ENCODE measurements around the gene SLC25A36.
A peak's percentile ranks its signal among the peaks of the same experiment; 100 is the strongest.
"Not testable (repeated sequence)": the region's sequence is repeated elsewhere in the genome, so short reads cannot be mapped to it uniquely, and the experiment has no call there.

Gene SLC25A36

DNA sequence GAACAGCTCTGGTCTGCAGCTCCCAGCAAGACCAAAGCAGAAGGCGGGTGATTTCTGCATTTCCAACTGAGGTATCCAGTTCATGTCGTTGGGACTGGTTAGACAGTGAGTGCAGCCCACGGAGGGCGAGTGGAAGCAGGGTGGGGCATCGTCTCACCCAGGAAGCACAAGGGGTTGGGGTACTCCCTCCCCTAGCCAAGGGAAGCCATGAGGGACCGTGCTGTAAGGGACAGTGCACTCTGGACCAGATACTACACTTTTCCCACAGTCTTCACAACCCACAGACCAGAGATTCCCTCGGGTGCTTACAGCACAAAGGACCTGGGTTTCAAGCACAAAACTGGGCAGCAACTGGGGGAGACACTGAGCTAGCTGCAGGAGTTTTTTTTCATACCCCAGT is 8.5 kb upstream of the SLC25A36 start:
- Mint-ChIP-seq H3K4me3 (no peak overlapping the region), H3K27ac (no peak overlapping the region), H3K27me3 (ENCODE audit: low read depth, poor library complexity) (peaks cover 28% of the 10 kb centered on the region), H3K36me3 (ENCODE audit: low read depth) (peaks cover 6% of the 10 kb centered on the region), H3K9me3 (peaks cover 31% of the 10 kb centered on the region), H3K4me1 (peaks cover 8% of the 10 kb centered on the region)
- no peak for TF ChIP-seq CTCF (IDR thresholded peaks at IDR 0.05)
- no peak for DNase-seq

- DNase-seq = no peak
- Mint-ChIP-seq H3K4me1 (peaks cover 8% of the 10 kb centered on the region), H3K27me3 (ENCODE audit: low read depth, poor library complexity) (peaks cover 27% of the 10 kb centered on the region), H3K9me3 (peaks cover 33% of the 10 kb centered on the region), H3K27ac (no peak overlapping the region), H3K4me3 (no peak overlapping the region), H3K36me3 (ENCODE audit: low read depth) (peaks cover 6% of the 10 kb centered on the region)
- TF ChIP-seq CTCF (IDR thresholded peaks at IDR 0.05) = no peak
Measured at GRCh38 chr3:140933552-140933951, 8.1 kb upstream of the SLC25A36 start.

- not testable (repeated sequence) for DNase-seq; H3K27ac Mint-ChIP-seq; H3K36me3 Mint-ChIP-seq (ENCODE audit: low read depth); H3K4me3 Mint-ChIP-seq
- Mint-ChIP-seq H3K9me3 (peaks cover 45% of the 10 kb centered on the region), H3K4me1 (peaks cover 22% of the 10 kb centered on the region), H3K27me3 (ENCODE audit: low read depth, poor library complexity) (peaks cover 16% of the 10 kb centered on the region)
Measured at GRCh38 chr3:140939305-140939704, 2.3 kb upstream of the SLC25A36 start.

DNA sequence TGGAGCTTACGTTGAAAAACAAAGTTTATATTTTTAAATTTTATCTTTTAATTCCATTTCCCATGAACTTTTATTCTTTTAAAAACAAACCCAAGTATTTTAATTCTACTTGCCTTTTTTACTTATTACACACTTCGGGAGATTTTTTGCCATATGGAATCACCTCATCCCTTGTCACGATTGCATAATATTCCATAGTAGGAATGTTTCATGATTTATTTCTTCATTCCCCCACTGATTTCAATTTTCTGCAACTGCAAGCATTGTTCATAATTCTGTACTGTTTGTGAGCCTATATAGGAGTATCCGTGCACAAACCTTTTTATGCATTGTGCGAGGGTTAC is 574 bp upstream of the SLC25A36 start:
- DNase-seq = no peak
- Mint-ChIP-seq H3K27ac (peak overlapping the region; percentile 96), H3K4me3 (peak overlapping the region; percentile 98), H3K4me1 (peaks cover 35% of the 10 kb centered on the region), H3K36me3 (ENCODE audit: low read depth) (peaks cover 12% of the 10 kb centered on the region), H3K9me3 (peaks cover 35% of the 10 kb centered on the region), H3K27me3 (ENCODE audit: low read depth, poor library complexity) (peaks cover 10% of the 10 kb centered on the region)
- TF ChIP-seq CTCF (IDR thresholded peaks at IDR 0.05) = no peak

GRCh38 chr3:140942221-140943104 is 827 bp downstream of the SLC25A36 start:
- peak overlapping the region; percentile 98 for H3K4me3 Mint-ChIP-seq
- DNase-seq = peak; percentile 78
- H3K4me1 Mint-ChIP-seq = peaks cover 46% of the 10 kb centered on the region
- TF ChIP-seq CTCF (IDR thresholded peaks at IDR 0.05) = no peak
- H3K9me3 Mint-ChIP-seq = peaks cover 21% of the 10 kb centered on the region
- peaks cover 23% of the 10 kb centered on the region for H3K36me3 Mint-ChIP-seq (ENCODE audit: low read depth)
- peaks cover 5% of the 10 kb centered on the region for H3K27me3 Mint-ChIP-seq (ENCODE audit: low read depth, poor library complexity)
- peak overlapping the region; percentile 99 for H3K27ac Mint-ChIP-seq

GRCh38 chr3:140943781-140944552 is 2.3 kb downstream of the SLC25A36 start:
- Mint-ChIP-seq H3K27me3 (ENCODE audit: low read depth, poor library complexity) (peaks cover 5% of the 10 kb centered on the region), H3K27ac (peak overlapping the region; percentile 77), H3K36me3 (ENCODE audit: low read depth) (peaks cover 30% of the 10 kb centered on the region), H3K4me3 (peak overlapping the region; percentile 98), H3K4me1 (peaks cover 51% of the 10 kb centered on the region), H3K9me3 (peaks cover 10% of the 10 kb centered on the region)
- TF ChIP-seq CTCF (IDR thresholded peaks at IDR 0.05) = no peak
- DNase-seq = no peak

Data from nephron progenitor cell (in vitro differentiated cells).